ENCODE results near the gene RNF166.

The RNF166 gene

DNA sequence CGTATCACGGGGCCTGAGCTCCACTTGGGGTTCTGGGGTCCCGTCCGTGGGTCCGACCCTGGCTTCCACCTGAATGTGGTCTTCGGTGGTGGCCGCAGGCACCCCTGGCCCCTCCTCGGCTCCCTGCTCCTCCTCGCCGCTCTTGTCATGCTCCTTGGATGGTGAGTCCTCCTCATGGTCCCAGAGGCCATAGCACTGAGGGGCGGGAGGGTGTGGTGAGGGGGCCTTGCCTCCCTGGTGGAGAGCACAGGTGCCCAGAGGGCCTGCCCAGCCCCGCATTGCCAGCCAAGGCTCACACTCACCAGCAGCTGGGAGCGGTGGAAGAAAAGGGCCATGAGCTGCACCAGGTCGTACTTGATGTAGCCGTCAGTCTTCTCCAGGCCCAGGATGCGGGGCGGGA lies 15.0 kb upstream of the RNF166 start:
- Histone ChIP-seq H3K9ac (ENCODE audit: low read length) (no peak overlapping the region), H3K4me3 (ENCODE audit: low read length) (no peak overlapping the region), H3K36me3 (ENCODE audit: control insufficient read depth, insufficient read depth, low read length, severe bottlenecking) (peaks cover 98% of the 10 kb centered on the region), H3K9me3 (ENCODE audit: control insufficient read depth, low read length) (no peaks in the 10 kb centered on the region), H3K4me1 (ENCODE audit: control insufficient read depth, insufficient read depth, low read length) (no peaks in the 10 kb centered on the region), H3K27me3 (replicated peaks; ENCODE audit: control insufficient read depth, insufficient read depth, low read length) (no peaks in the 10 kb centered on the region)
- no peak for DNase-seq (ENCODE audit: low read depth)

DNA sequence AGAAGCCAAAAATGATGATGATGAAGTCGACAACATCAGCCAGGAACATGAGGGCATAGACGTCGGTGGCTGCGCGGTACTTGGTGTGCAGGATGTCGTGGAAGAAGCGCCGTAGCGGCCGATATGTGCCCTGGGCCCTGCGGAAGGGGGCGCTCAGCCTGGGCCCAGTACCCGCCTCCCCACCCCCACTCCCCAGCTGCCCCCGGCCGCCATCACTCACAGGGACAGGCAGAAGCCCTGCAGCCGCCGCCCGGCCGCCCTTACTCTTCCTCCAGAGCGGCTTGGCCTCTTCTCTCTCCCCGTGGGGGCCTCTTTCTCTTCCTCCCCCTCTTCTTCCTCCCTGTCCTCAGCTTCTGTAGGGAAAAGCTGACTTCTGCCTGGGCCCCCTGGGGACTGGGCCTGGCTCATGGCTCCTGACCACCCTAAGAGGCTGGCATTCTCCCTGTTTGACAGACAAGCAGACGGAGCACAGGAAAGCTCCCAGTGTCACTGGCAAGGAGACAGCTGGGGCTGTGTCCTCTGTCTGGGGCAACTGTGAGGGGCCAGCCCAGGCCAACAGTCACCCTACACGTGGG lies 14.3 kb upstream of the RNF166 start:
- Histone ChIP-seq H3K9ac (ENCODE audit: low read length) (no peak overlapping the region), H3K27me3 (replicated peaks; ENCODE audit: control insufficient read depth, insufficient read depth, low read length) (no peaks in the 10 kb centered on the region), H3K9me3 (ENCODE audit: control insufficient read depth, low read length) (no peaks in the 10 kb centered on the region), H3K4me1 (ENCODE audit: control insufficient read depth, insufficient read depth, low read length) (no peaks in the 10 kb centered on the region), H3K36me3 (ENCODE audit: control insufficient read depth, insufficient read depth, low read length, severe bottlenecking) (peaks cover 98% of the 10 kb centered on the region), H3K4me3 (ENCODE audit: low read length) (no peak overlapping the region)
- no peak for DNase-seq (ENCODE audit: low read depth)

DNA sequence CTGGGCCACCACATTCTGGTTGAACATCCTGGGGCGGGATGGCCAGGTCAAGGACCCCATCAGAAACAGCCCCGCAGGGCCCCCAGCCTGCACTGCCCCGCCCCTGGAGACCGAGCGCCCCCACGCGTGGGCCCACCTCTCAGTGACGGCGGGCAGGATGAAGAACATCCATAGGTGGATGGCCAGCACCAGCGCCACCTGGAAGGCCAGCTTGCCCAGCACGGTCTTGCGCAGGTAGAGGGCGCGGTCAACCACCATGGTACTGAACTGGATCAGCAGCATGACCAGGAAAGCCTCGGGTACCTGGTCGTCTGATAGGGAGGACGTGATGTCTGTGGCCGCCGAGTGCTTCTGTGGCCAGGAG lies 13.7 kb upstream of the RNF166 start:
- Histone ChIP-seq H3K36me3 (ENCODE audit: control insufficient read depth, insufficient read depth, low read length, severe bottlenecking) (peaks cover 98% of the 10 kb centered on the region), H3K9ac (ENCODE audit: low read length) (no peak overlapping the region), H3K4me3 (ENCODE audit: low read length) (no peak overlapping the region), H3K4me1 (ENCODE audit: control insufficient read depth, insufficient read depth, low read length) (no peaks in the 10 kb centered on the region), H3K27me3 (replicated peaks; ENCODE audit: control insufficient read depth, insufficient read depth, low read length) (no peaks in the 10 kb centered on the region), H3K9me3 (ENCODE audit: control insufficient read depth, low read length) (no peaks in the 10 kb centered on the region)
- no peak for DNase-seq (ENCODE audit: low read depth)

DNA sequence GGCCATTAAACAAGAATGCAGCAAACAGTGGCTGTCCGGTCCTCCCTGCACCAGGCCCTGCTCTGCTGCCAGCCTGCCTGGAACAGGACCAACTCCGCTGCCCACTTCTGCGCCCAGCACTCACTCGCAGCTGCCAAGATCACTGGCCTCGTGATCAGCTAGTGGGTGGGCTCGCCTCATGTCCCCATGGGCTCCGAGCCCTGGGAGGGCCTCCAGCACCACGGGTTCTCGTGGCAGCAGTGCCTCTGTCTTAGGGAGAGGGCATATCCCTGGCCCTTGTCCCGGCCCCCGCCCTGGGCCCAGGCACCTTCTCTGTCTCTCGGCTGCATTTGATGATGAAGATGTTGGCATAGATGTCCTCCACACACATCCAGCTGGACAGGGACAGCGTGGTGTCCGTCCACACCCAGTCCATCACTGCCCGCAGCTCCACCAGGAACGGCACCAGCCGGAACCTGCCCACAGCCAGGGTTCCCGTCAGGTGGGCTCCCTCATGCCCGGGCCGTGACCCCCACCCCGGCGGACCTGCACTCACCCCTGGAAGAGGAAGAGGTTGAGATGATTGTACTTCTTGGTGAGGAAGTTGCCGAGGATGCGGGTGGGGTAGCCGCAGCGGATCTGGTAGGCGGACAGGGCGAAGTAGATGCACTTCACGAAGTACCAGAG lies 13.2 kb upstream of the RNF166 start:
- Histone ChIP-seq H3K4me3 (ENCODE audit: low read length) (no peak overlapping the region), H3K27me3 (replicated peaks; ENCODE audit: control insufficient read depth, insufficient read depth, low read length) (no peaks in the 10 kb centered on the region), H3K9ac (ENCODE audit: low read length) (no peak overlapping the region), H3K9me3 (ENCODE audit: control insufficient read depth, low read length) (no peaks in the 10 kb centered on the region), H3K36me3 (ENCODE audit: control insufficient read depth, insufficient read depth, low read length, severe bottlenecking) (peaks cover 98% of the 10 kb centered on the region), H3K4me1 (ENCODE audit: control insufficient read depth, insufficient read depth, low read length) (no peaks in the 10 kb centered on the region)
- DNase-seq (ENCODE audit: low read depth): no peak

DNA sequence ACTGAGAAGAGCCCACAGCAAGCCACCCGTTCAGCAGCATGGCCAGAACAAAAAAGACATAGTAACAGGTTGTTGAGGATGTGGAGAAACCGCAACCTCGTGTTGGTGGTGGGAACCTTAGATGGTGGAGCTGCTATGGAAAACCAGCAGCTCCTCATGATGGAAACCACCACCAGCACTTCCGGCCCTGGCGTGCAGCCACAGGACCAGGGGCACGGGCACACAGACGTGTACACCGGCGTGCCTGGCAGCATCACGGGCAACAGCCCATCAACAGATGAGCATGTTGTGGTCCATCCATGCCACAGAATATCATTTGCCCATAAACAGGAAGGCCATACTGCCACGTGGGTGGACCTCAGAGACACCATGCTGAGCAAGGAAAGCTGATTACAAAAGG lies 12.0 kb upstream of the RNF166 start:
- no peak for DNase-seq (ENCODE audit: low read depth)
- Histone ChIP-seq H3K36me3 (ENCODE audit: control insufficient read depth, insufficient read depth, low read length, severe bottlenecking) (peaks cover 98% of the 10 kb centered on the region), H3K27me3 (replicated peaks; ENCODE audit: control insufficient read depth, insufficient read depth, low read length) (no peaks in the 10 kb centered on the region), H3K9ac (ENCODE audit: low read length) (no peak overlapping the region), H3K9me3 (ENCODE audit: control insufficient read depth, low read length) (no peaks in the 10 kb centered on the region), H3K4me3 (ENCODE audit: low read length) (no peak overlapping the region), H3K4me1 (ENCODE audit: control insufficient read depth, insufficient read depth, low read length) (no peaks in the 10 kb centered on the region)

DNA sequence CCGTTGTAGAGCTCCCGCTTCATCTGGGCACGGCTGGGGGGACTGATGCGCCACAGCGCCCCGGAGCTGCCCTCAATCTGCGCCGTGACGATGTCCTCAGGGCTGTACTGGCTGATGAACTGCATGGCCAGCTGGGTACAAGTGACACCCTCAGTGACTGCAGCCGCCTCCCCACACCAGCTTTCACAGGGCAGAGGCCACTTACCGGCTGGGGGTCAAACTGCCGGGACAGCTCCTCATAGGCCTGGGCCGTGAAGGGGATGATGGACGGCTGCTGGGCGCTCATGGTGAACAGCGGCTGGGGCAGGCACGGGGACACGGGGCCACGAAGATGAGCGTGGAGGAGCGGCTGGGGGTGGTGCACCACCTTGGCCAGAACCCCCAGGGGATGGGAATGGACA lies 10.4 kb upstream of the RNF166 start:
- Histone ChIP-seq H3K27me3 (replicated peaks; ENCODE audit: control insufficient read depth, insufficient read depth, low read length) (no peaks in the 10 kb centered on the region), H3K4me1 (ENCODE audit: control insufficient read depth, insufficient read depth, low read length) (no peaks in the 10 kb centered on the region), H3K4me3 (ENCODE audit: low read length) (no peak overlapping the region), H3K9ac (ENCODE audit: low read length) (no peak overlapping the region), H3K9me3 (ENCODE audit: control insufficient read depth, low read length) (no peaks in the 10 kb centered on the region), H3K36me3 (ENCODE audit: control insufficient read depth, insufficient read depth, low read length, severe bottlenecking) (peaks cover 83% of the 10 kb centered on the region)
- no peak for DNase-seq (ENCODE audit: low read depth)

DNA sequence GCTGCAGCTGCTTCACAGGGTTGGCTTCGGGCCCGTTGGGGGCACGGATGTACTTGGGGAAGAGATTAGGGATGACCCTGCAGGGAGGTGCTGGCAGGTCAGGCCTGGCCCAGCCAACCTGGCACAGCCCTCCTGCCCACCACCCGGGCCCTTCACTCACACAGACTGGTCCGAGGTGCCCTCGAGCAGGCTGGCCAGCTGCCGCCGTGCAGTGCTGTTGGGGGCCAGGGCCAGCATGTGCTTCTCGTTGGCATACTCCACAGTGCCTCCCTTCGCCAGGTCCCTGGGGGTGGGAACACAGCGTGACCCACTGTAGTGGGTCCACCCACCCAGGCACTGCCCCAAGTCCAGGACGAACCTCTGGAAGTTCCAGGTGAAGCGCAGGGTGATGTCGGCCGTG lies 10.0 kb upstream of the RNF166 start:
- peaks cover 79% of the 10 kb centered on the region for H3K36me3 ChIP-seq (ENCODE audit: control insufficient read depth, insufficient read depth, low read length, severe bottlenecking)
- no peak for DNase-seq (ENCODE audit: low read depth)
- no peaks in the 10 kb centered on the region for H3K4me1 ChIP-seq (ENCODE audit: control insufficient read depth, insufficient read depth, low read length)
- no peak overlapping the region for H3K9ac ChIP-seq (ENCODE audit: low read length)
- H3K9me3 ChIP-seq (ENCODE audit: control insufficient read depth, low read length): no peaks in the 10 kb centered on the region
- H3K4me3 ChIP-seq (ENCODE audit: low read length): no peak overlapping the region
- no peaks in the 10 kb centered on the region for H3K27me3 ChIP-seq (replicated peaks; ENCODE audit: control insufficient read depth, insufficient read depth, low read length)

DNA sequence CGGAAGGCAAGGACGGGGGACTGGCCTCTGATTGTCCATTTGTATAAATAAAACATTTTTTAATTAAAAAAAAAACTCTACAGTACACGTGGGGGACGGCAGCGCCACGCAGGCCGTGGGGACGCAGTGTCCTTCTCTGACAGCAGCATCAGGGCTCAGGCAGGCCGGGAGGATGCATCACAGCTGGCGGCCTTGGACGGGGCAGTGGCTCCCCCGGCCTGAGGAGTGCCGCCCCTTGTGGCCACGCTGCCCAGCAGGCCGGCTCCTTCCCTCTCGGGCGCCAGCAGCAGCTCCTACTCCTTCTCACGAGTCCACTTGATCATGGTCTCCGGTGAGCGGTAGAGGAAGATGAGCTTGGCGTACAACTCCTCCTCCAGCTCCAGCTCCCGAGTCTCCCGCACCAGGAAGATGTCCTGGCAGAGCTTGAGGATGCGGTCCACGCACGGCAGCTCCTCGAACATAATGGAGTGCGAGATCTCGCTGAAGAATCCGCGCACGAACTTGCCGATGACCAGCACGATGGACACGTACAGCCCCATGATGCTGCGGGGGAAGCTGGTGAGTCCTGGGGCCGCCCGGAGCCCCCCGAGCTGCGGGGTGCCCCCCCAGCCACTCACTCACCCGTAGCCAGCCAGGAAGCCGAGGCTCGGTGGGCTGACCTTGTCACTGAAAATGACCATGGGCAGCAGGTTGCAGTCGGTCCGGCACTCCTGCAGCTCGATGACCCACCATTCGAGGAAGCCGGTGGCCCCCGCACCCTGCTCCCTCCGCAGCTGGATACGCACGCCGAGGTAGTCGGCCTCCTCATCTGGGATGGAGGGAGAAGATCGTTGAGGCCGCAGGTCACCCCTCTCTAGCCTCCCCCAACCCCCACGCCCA lies 9.3 kb upstream of the RNF166 start:
- Histone ChIP-seq H3K9ac (ENCODE audit: low read length) (no peak overlapping the region), H3K36me3 (ENCODE audit: control insufficient read depth, insufficient read depth, low read length, severe bottlenecking) (peaks cover 74% of the 10 kb centered on the region), H3K4me3 (ENCODE audit: low read length) (no peak overlapping the region), H3K27me3 (replicated peaks; ENCODE audit: control insufficient read depth, insufficient read depth, low read length) (no peaks in the 10 kb centered on the region), H3K9me3 (ENCODE audit: control insufficient read depth, low read length) (no peaks in the 10 kb centered on the region), H3K4me1 (ENCODE audit: control insufficient read depth, insufficient read depth, low read length) (no peaks in the 10 kb centered on the region)
- DNase-seq (ENCODE audit: low read depth): no peak

DNA sequence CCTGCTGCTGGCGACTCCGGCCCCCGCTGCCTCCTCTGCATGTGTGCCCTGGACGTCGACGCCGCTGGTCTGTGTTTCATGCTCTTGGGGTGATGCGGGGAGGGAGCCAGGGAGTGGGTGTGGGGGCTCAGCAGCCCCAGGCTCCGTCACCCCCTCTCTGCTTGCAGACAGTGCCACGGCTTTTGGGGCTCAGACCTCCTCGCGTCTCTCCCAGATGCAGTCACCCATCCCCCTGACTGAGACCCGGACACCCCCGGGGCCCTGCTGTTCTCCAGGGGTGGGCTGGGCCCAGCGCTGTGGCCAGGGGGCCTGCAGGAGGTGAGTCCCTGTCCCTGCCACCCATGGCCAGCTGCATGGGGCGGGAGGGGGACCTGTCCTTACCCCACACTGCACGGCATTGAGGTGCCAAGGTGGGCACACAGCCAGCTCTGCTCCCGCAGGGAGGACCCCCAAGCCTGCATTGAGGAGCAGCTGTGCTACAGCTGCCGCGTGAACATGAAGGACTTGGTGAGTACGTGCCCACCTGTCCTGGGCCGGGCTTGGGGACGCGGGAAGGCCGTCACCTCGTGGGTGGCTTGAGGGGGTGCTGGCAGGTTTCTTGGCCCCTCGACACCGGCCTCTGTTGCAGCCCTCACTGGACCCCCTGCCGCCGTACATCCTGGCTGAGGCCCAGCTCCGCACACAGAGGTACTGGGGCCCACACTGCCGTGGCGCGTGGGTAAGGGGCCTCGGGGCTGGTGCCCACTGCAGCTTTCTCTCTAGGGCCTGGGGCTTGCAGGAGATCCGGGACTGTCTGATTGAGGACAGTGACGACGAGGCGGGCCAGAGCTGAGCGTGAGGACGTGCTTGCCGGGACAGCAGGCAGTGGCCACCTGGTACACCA lies 8.5 kb upstream of the RNF166 start:
- H3K9ac ChIP-seq (ENCODE audit: low read length): no peak overlapping the region
- H3K27me3 ChIP-seq (replicated peaks; ENCODE audit: control insufficient read depth, insufficient read depth, low read length): no peaks in the 10 kb centered on the region
- H3K36me3 ChIP-seq (ENCODE audit: control insufficient read depth, insufficient read depth, low read length, severe bottlenecking): peaks cover 74% of the 10 kb centered on the region
- H3K4me1 ChIP-seq (ENCODE audit: control insufficient read depth, insufficient read depth, low read length): no peaks in the 10 kb centered on the region
- H3K4me3 ChIP-seq (ENCODE audit: low read length): no peak overlapping the region
- no peak for DNase-seq (ENCODE audit: low read depth)
- no peaks in the 10 kb centered on the region for H3K9me3 ChIP-seq (ENCODE audit: control insufficient read depth, low read length)

DNA sequence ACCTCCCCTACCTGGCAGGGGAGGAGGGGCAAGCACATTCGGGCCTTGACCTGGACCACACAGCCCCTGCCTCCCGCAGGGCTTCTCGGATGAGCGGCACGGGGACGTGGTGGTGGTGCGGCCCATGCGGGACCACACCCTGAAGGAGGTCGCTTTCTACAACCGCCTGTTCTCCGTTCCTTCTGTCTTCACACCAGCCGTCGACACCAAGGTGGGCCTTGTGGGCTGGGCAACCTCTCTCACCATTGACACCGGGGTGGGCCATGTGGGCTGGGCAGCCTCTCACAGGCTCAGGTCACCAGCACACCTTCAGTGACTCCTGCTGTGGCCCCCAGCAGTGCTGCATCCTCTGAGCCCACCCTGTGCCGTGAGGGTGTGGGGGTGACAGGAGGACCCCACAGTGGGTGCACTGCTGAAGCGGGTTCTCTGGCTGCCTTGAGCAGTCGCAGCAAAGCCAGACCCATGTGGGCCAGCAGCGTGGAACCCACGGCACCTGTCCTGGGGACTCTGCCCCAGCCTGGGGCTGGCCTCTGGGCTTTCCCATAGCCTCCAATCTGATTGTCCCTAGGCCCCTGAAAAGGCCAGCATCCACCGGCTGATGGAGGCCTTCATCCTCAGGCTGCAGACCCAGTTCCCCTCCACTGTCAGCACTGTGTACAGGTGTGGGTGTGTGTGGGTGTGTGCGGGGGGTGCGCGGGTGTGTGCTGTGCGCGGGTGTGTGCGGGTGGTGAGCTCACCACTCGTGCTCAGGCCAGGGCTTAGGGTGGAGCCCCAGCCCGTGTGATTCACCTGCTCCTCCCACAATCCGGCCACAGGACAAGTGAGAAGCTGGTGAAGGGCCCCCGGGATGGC lies 7.6 kb upstream of the RNF166 start:
- Histone ChIP-seq H3K27me3 (replicated peaks; ENCODE audit: control insufficient read depth, insufficient read depth, low read length) (no peaks in the 10 kb centered on the region), H3K4me3 (ENCODE audit: low read length) (no peak overlapping the region), H3K9ac (ENCODE audit: low read length) (no peak overlapping the region), H3K4me1 (ENCODE audit: control insufficient read depth, insufficient read depth, low read length) (no peaks in the 10 kb centered on the region), H3K36me3 (ENCODE audit: control insufficient read depth, insufficient read depth, low read length, severe bottlenecking) (peaks cover 66% of the 10 kb centered on the region), H3K9me3 (ENCODE audit: control insufficient read depth, low read length) (no peaks in the 10 kb centered on the region)
- no peak for DNase-seq (ENCODE audit: low read depth)
